Head of caudate nucleus (tissue), 42 donors: Measurements from ENCODE around the gene LYZL1.
"Not testable (repeated sequence)": the region's sequence is repeated elsewhere in the genome, so short reads cannot be mapped to it uniquely, and the experiment has no call there.

Experiments used
- DNase-seq, 42 donors: peaks; one replicate each; pipeline versions ENCODE4 v3.0.0 to v3.0.0-alpha.2; 2020 to 2021; ENCODE audit warnings: mixed read lengths in 7 of 42
- intact Hi-C: fragments of 100-400 bp; cut with DNase I; formaldehyde crosslinking; loops from one replicate; pipeline ENCODE4 v1.15.0; 2022

LYZL1 gene

DNA sequence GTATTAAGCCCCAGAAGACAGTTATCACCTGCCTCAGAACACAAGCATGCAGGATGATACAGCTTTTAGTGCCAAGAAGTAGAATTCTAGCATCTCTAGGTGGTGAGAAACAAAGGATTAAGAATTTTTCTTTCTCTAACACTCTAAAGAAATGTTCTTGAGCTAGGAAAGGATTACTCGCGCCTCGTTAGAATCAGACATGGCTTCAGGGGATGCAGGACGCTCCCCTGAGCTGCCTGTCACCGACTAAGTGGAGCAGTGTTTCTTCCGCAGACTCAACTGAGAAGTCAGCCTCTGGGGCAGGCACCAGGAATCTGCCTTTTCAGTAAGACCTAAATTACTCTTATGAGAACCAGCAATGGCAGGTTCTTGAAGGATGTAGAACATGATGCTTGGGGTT is at the start of gene LYZL1:
TSS of gene LYZL1 (plus strand) at position 165 of the 400 bp plus-strand sequence. CDS start 2,798 bp downstream, outside the sequence.
- intact Hi-C loops, result not testable (repeated sequence)

DNA sequence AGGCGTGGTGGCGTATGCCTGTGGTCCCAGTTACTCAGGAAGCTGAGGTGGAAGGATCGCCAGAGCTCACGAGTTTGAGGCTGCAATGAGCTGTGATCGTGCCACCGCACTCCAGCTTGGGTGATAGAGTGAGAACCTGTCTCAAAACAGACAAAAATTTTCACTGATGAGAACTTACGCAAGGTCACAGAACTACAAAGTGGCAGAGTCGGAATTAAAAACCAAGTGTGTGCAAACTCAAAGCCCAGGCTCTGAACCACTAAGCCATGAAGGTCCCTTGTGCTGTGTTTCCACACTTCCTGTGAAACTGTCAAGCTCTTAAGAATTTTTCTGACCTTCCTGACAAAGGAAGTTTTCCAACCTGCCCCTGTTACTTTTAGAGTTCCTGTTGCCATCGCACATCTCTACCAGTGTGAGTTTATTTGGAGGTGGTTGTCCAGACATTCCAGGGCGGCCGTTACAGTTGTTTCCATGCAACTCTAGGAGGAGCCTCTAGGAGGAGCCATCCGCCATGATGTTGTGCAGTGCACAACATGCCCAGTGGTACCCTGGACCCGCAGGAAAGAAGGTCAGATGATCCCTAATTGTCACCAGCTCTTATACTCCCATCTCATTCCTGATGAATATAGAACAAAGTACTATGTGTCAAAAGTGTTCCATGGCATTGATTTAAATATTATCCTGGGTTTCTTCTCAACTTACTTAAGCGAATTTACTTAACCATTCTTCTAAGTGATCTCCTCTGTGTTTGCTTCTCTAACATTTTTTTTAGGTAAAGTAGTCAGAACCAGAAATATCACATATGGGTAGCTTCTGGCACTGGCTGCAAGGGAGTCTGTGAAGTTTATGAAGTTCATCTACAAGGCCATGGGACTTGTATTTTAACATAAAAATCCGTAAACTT is 49.0 kb upstream of the LYZL1 start:
- peak in 15 of 42 donors; percentile 9 to 73 (median 26) for DNase-seq
- intact Hi-C loops, result no loop called here

More for the DNA sequence above, at the start of gene LYZL1:
- DNase-seq, result not testable (repeated sequence)

DNA sequence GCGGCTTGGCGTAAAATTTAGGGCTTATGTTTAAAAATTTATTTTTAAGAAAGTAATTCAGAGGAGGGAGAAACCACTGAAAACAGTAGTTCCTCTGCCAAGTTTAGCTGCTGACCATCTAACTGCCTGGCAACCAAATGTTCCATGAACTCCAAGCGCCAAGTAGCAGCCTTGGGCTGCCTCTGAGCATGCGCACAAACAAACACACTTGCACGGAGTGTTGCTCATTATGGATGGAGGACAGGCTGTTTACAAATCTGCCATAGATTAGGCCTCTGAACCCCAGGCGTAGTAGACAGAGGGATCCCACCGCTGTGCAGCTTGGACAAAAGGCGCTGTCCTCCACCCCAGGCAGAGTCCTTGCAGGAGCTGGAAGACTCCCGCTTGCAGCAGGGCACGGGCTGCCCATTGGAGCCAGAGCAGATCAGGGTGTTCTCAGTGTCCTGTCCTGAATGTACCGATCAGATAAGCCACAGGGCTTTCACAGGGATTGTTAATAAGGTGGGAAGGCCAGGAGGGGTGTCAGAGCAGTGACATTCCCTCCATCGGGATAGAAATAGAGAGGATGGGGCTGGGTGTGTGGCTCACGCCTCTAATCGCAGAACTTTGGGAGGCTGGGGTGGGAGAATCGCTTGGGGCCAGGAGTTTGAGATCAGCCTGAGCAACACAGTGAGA is 47.7 kb upstream of the LYZL1 start:
- peak in 30 of 42 donors; percentile 11 to 71 (median 40) for DNase-seq
- intact Hi-C loops, result no loop called here

DNA sequence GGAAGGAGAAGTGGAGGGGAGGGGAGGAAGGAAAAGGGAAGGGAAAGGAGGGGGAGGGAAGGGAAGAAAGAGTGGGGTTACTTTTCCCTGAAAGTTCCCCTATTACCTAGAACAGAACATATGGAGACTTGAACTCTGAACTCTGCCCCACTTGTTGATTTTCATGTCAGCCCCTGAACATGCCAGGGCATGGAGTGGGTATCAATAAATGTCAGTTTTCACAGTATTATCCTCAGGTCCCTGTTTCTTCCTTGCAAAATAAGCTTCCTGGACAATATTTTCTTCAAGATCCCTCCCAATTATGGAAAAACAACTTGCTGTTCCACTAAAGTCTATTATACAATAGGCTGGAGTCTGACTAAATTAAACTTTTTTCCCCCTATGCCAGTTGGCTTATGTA is 46.9 kb upstream of the LYZL1 start:
- intact Hi-C loops, result no loop called here
- no peak for DNase-seq

DNA sequence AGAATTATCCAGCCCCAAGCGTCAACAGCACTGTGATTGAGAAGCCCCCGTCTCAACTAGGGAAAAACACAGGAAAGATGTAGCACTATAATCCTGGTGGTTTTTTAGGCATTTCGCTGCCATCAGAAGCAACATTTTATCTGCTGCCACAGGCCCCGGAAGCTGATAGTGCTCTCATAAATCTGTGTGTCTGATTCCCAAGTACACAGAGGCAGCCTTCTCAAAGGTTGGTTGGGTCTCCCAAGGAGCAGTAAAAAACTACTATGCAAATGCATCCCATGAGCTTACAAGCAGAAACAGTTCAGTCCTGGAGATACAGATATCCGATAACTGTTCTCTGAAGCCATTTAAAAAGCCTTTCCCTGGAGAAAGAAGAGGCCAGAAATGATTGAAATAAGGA is 45.8 kb upstream of the LYZL1 start:
- DNase-seq, result no peak
- intact Hi-C loops, result no loop called here

DNA sequence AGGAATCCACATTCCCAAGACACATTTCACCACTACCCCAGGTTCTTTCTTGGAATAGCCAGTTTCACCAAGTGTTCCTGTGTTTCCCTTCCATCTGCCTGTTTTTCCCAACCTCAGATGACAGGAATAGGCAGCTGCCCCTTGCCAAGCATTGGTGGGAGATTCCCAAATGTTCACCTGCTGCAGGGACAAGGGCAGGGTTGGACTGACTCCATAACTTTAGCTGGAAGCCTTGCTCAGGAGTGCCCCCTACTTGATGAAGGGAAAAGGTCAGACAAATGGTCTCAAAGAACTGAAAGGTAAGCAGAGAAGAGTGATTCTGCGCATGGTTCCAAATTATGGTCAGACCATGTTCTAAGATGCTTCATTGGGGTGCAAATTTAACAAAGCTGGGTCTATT is 45.1 kb upstream of the LYZL1 start:
- no peak for DNase-seq
- intact Hi-C loops, result no loop called here

DNA sequence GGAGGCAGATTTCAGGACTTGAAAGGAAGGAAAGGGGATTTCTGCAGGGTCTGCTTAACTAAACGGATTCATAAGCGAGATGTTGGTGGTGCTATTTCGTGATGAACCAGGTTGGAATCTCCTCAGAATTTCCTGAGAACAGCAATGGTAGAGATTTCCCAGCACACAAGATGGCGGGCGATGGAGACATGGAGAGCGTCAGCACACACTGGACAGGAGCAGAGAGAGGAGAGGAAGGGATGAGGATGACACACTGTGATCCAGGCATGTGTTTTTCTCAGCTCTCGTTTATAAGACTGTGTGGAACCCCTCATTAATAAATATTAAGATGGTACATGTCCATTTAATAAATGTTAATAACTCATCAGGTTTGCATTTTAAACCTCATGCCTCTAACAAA is 43.9 kb upstream of the LYZL1 start:
- DNase-seq, result peak in 6 of 42 donors; percentile 8 to 53 (median 28)
- intact Hi-C loops, result no loop called here

DNA sequence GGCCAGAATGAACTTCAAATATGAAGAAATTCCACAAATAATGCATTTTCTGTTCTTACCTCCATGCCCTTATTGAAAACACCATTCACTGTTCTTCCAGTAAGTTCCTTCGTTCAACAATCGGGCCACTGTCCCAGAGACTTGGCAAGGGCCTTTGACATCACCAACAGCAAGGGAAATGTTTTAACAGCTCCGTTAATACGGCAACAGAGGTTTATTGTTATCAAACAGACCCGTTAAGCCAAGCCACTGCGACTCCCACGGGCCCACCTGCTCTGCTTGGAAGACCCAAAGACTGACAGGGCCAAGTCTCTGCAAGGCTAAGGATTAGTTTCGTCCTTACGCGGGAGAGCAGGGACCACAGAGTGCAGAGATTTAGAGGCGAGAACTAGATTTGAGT is 43.4 kb upstream of the LYZL1 start:
- intact Hi-C loops, result no loop called here
- peak; percentile 21 to 89 (median 74) for DNase-seq

DNA sequence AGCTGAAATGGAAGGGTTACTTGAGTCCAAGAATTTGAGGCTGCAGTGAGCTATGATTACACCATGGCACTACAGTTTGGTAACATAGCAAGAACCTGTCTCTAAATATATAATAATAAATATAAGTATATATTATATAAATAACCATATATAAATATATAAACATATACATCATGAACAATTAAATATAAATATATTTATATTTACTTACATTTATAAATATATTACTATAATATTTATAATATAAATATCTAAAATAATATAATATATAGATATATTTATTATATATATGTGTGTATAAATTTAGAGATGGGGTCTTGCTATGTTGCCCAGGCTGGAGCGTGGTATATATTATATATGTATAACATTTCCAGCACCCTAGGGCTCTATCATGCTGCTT is 42.4 kb upstream of the LYZL1 start:
- no peak for DNase-seq
- intact Hi-C loops, result no loop called here

DNA sequence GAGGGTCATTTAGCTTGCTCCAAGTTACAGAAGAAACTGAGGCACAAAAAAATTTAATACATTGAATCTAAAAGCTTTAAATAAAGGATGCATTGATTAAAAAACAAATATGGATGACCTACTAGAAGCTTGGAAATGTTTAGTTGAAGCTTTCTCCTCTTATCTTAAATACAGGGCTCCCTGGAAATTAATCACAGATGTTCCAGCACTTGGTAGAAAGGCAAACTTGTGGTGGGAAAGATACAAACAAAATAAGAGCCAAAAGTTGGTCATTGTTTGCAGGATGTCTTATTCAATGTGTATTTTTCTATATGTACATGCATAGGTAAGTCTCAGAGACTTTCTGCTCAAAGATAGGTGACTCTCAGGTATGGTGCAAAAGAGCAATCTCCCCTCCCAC is 40.7 kb upstream of the LYZL1 start:
- intact Hi-C loops, result no loop called here
- DNase-seq, result no peak

DNA sequence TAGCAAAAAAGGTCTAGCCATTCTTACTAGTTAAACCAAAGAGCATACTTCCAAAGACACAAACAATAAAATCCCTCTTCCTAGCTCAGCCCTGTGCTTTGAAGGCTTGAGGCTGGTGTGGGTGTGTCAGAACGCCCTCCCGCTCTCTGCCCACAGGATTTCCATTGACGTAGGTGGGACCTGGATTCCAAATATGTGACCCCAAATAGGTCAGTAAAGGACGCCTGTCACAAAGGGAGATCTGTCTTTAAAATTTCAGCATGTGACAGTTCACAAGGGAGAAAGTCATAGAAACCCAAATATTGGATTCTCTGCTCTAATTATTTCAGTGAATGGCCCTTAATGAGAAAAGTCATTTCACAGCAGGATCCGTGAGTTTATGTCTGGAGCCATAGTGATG is 39.9 kb upstream of the LYZL1 start:
- intact Hi-C loops, result no loop called here

DNA sequence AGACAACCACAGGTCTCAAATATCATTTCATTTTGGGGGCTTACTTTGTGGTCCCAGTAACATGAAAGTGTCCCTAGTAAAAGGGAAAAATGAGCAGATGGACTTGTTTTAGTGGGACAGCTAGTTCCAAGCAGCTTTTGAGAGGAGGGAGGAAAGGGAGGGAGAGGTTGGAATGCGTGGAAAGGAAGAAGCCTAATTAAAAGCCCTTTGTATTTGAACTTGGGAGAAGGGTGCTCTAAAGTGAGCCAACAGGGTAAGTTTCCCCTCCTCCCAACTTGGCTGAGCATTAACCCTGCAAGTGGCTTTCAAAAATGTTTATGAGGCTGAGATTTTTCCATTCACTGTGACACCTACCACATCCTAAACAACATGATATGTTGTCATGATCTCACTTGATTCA is 38.8 kb upstream of the LYZL1 start:
- intact Hi-C loops, result loop anchor here (10.0 kb wide), 1 partner anchor 55 kb away; no protein-coding TSS in a partner anchor
- DNase-seq, result no peak

More for the DNA sequence above, 39.9 kb upstream of the LYZL1 start:
- no peak for DNase-seq

DNA sequence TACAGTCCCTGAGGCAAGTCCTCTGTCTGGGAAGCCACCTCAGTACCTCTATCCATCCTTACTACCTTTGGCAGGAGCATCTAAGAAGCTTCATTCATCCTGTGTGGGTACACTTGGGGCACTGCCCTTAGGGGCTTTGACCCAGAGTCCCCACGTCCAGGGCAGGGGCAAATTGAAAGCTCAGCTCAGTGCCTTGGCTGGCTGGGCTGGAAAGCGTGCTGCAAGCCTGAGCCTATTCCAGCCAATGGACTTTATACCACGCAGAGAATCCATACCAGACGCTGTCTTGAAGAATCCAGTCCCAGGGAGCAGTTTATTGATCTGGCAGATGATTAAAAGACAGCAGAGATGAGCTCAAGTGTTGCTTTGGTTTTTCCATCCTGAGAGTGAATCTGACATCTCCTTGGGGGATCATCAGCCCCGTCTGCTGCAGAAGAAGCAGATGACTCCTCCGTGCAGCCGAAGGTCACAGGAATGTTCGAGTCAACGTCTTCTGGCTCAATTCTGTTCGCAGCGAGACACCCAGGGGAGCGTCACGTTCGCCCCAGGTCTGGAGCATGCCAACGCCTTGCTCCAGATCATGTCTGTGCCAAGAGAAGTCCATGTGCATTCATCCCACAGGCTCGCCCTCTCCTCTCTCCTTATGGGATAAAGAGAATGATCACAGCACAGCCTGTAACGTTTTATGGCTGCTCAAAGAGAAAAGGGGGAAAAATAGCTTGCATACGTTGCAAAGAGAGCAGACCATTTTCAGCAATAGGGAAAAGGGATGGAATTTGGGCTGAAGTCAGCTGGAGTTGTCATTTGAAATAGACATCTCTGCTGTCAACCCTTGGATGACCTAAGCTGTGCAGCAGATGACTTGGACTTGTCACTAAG is 35.8 kb upstream of the LYZL1 start:
- DNase-seq, result no peak
- intact Hi-C loops, result loop anchor here (10.0 kb wide), 1 partner anchor 52 kb away; no protein-coding TSS in a partner anchor

DNA sequence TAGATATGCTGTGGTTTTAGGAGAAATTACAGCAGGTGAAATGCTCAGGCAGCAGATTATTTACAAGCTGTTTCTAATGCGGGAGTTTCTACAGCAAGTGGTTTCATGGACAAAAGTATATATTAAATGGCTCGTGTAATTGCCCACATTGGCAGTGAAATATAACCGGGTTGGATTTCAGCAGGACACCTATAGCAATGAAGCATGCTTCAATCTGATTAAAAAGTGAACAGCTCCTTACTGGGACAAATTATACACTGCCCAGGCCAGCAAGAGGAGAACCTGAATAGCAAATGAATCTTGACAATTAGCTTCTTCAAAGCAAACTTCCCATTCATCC is 35.2 kb upstream of the LYZL1 start:
- intact Hi-C loops, result loop anchor here (10.0 kb wide), 1 partner anchor 51 kb away; no protein-coding TSS in a partner anchor

DNA sequence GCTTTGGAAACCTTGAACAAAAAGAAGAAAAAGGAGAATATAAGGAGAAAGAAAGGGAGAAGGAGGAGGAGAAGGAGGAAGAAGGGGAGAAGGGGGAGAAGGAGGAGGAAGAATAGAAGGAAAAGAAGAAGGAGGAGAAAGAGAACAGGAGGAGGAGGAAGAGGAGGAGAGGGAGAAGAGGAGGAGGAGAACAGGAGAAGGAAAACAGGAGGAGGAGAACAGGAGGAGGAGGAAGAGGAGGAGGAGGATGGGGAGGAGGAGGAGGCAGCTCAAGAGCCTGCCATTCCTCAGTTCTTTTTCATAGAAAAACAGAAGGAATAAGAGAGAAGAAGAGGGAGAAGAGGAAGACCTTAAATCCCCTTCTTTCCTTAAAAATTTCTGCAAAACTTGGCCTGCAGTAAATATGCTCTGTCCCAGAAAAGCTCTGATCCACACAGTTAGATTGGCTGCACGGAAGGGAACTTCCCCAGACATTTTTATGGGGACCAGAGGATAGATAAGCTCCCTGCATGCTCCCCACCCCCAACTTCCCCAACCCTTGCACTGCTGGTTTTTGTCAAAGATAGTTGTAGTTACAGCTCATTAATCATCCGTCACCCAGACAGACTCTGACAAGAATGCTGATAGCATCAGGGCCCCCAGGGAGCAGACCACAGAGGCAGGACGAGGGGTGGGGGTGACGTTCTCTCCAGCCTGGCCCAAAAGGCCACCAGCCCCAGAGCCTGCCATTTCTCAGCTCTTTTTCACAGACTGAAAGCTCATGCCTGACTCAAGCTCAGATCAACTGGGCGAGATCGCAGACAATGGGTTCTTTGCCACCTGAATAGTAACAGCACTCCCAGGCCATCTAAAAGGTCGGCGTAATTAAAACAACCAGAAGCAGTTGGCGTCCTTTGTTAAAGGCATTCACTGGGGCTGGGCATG is 34.5 kb upstream of the LYZL1 start:
- DNase-seq, result no peak
- intact Hi-C loops, result loop anchor here (10.0 kb wide), 1 partner anchor 50 kb away; no protein-coding TSS in a partner anchor

More for the DNA sequence above, 35.2 kb upstream of the LYZL1 start:
- no peak for DNase-seq

DNA sequence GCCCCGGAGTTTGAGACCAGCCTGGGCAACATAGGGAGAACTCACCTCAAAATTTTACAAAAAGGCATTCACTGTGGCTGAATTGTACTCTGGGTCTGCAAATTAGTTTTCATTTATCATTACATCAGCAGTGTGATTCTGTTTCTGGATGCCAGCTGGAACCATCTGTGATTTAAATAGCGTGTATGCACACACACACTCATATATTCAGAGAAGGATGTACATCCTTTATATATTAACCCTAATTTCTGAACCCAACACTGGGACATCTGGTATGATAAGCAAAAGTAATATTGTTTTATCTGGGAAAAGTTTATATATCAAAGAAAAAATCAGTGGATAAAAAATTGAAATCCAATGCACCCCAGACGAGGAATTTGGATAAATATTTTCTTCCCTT is 33.8 kb upstream of the LYZL1 start:
- DNase-seq, result no peak
- intact Hi-C loops, result loop anchor here (10.0 kb wide), 1 partner anchor 50 kb away; no protein-coding TSS in a partner anchor

DNA sequence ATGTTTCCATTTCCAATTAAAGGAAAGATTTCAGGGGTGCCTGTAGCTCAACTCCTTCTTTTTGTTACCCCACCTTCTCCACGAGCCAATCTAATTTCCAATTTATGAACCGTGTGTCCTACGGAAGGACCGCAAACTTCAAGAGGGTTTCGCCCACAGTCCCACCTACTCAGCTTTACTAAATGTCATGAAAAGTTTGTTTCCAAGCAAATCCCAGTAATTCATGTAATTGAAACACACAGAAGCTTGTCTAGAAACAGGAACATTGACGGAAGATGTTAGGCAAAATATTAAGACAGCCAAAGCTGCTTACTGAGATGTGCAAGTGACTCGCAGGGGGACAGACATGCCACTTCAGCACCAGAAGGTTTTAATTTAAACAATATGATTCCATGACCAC is 32.9 kb upstream of the LYZL1 start:
- no peak for DNase-seq
- intact Hi-C loops, result loop anchor here (10.0 kb wide), 1 partner anchor 49 kb away; no protein-coding TSS in a partner anchor

DNA sequence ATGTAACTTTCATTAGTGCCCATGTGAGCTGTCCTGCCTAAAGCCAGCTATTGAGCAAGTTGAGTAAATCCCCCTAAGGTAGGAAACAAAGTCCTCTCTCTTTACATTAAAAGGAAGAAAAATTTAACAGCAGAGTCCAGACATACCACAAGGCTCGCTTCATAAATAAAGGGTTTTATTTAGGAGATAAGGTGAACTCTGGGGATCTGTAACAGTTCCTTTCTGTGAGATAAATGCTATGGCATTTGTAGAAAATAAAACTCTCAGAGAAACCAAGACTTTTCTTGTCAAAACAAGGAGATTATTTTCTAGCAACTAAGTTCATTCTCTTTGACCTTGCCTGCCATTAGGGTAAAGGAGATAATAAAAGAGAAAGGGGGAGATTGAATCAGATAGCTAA is 32.3 kb upstream of the LYZL1 start:
- intact Hi-C loops, result loop anchor here (10.0 kb wide), 1 partner anchor 48 kb away; no protein-coding TSS in a partner anchor

More for the DNA sequence above, 32.3 kb upstream of the LYZL1 start:
- no peak for DNase-seq
